ENCODE results near the gene HOXA10. TPM values are rescaled to one million over a fixed set of nuclear protein-coding genes. Genes with fewer than 3 reads are reported as not detected.

HOXA10 gene
- polyA plus RNA-seq, 1 donor, result 23.8 TPM

DNA sequence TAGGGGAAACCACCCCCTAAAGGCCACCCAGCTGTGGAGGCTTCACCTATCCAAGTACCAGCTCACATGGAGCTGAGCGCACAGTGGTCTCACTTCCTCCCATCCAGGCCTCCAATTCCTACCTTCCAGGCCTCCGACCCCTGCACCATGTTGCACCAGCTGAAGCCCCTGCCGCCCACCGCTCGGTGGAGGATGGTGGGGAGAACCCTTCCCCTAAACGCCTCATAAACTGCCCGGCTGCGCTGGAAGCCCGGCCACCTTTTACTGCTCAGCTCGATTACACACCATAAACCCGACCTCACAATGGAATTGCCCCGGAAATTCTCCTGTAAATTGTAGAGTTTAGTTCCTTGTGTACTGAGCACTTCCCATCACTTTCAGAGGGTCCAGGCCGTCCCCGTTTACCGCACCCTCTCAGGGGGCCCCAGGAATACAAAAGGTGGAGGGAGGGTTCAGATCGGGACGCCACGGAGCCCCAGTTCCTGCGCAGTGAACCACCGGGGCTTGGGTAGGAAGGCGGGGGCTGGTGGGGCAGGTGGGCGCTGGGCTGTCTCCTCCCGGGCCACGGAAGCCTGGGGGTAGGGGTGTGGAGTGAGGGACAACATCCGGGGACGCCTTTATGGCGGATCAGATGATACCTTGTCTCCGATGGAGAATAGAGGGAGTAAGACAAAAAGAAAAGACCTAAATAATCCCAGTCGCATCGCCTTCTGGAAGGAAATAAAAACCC, 16.3 kb downstream of the HOXA10 start:
- no peak for DNase-seq (ENCODE audit: low read depth)

- no peak for DNase-seq (ENCODE audit: low read depth)
Measured at GRCh38 chr7:27156916-27157701, 17.0 kb downstream of the HOXA10 start.

DNA sequence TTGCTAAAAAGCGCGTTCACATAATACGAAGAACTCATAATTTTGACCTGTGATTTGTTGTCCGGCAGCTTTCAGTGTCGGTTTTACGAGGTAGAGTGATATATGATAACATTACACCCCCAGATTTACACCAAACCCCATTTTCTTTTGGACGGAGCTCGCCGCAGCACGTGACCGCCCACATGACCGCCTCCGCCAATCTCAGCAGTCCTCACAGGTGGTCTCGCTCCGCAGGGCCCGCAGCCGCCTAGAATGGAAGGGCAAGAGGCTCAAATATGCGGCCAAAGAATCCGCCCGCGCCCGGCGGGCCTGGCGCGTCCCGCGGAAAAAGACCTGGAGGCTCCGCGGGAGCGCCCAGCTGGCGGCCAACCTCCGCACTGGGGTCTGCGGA, 17.6 kb downstream of the HOXA10 start, which contains the start of gene HOXA7:
Gene HOXA7, minus strand, starts transcription at position 168 of the 391 bp plus-strand sequence. Its CDS starts 130 bp downstream, at position 38.
- DNase-seq (ENCODE audit: low read depth), result no peak

GRCh38 chr7:27155816-27156507, 18.2 kb downstream of the HOXA10 start:
- DNase-seq (ENCODE audit: low read depth), result no peak

- DNase-seq (ENCODE audit: low read depth), result no peak
Measured at GRCh38 chr7:27154901-27155815, 19.0 kb downstream of the HOXA10 start.

GRCh38 chr7:27154369-27154768, 19.8 kb downstream of the HOXA10 start:
- no peak for DNase-seq (ENCODE audit: low read depth)

GRCh38 chr7:27153526-27153925, 20.6 kb downstream of the HOXA10 start:
- no peak for DNase-seq (ENCODE audit: low read depth)

- no peak for DNase-seq (ENCODE audit: low read depth)
Measured at GRCh38 chr7:27152816-27153442, 21.2 kb downstream of the HOXA10 start.

- DNase-seq (ENCODE audit: low read depth), result no peak
Measured at GRCh38 chr7:27151931-27152815, 21.9 kb downstream of the HOXA10 start, which contains the start of gene HOXA3. Gene HOXA3, minus strand, starts transcription at chr7:27152583. Its CDS starts 41,943 bp downstream, at chr7:27110640.

- no peak for DNase-seq (ENCODE audit: low read depth)
Measured at GRCh38 chr7:27151341-27151930, 22.7 kb downstream of the HOXA10 start.

GRCh38 chr7:27150568-27151340, 23.4 kb downstream of the HOXA10 start:
- no peak for DNase-seq (ENCODE audit: low read depth)

DNA sequence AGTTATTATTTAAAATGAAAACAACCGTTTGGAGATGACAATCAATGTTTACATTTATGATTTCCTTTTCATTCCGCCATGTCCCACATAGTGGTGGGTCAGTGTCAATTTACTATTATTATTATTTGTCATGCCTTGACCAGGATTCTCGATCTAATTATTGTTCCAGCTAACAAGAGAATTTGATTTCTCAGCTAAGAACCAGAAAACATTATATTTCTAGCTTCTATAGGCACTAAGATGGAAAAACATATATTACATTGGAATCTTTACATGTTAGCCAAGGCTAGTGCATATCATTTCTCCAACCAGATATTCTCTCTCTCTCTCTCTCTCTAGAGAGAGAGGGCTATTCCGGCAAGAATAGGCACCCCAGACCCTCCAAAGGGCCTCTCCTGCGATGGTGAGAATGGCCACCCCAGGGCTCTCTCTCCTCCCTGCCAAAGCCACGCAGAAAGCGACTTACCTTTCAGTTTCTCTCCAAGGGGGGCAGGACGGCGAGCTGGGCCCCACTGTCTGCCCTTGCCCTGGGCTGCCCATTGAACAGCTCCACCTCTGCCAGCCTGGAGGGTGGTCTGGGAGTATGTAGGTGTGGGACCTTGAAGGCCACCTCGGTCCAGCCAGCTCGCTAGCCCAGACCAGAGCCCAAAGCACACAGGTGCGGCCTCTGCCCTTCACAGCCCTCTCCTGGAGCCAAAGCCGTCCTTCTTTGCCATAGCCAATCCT, 24.1 kb downstream of the HOXA10 start:
- DNase-seq (ENCODE audit: low read depth), result no peak

GRCh38 chr7:27148756-27149641, 25.1 kb downstream of the HOXA10 start:
- DNase-seq (ENCODE audit: low read depth), result no peak

- no peak for DNase-seq (ENCODE audit: low read depth)
Measured at GRCh38 chr7:27148031-27148755, 25.9 kb downstream of the HOXA10 start.

GRCh38 chr7:27147199-27148030, 26.7 kb downstream of the HOXA10 start, which contains the start of gene HOXA6:
Gene HOXA6, minus strand, starts transcription at chr7:27147774. Its CDS starts 25 bp downstream, at chr7:27147749.
- DNase-seq (ENCODE audit: low read depth), result no peak

Measured in forelimb muscle (tissue), 1 donor.